Activated CD4-positive, alpha-beta T cell treated with anti-CD3 and anti-CD28 coated beads, Interleukin-2, Interleukin-6, amounts not matched to agents 100 ng/mL and 50 ng/mL, durations not matched to agents 16 hours and 8 hours (primary cell): ENCODE data around the gene HINFP.
"Not testable (repeated sequence)": the region's sequence is repeated elsewhere in the genome, so short reads cannot be mapped to it uniquely, and the experiment has no call there.

Experiments used
- DNase-seq: peaks from one replicate; pipeline ENCODE4 v3.0.0-alpha.2; 2020

The HINFP gene

GRCh38 chr11:119158467-119158866 is 37.1 kb downstream of the HINFP start:
- no peak for DNase-seq

- DNase-seq: no peak
These were observed 38.8 kb downstream of the HINFP start for GRCh38 chr11:119160151-119160550.

DNA sequence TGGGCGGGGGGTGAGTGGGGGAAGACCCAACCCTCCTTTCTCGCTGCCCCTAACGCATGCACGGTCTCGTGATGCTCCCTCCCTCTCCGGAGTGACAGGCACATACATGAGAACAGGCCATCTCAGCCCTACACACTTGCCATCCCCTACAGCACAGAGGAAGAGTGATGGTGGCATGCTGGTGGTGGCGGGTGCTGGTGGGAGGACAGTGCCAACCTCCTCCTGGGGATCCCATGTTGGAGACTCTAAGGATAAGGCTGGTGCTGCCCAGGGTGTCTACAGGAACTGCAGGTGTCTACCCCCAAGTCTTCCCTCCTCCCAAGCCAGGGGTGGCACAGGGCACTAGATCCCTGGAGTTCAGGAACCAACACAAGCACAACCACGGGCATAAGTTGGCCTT is 40.5 kb downstream of the HINFP start:
- DNase-seq: no peak

- no peak for DNase-seq
These were observed 45.1 kb downstream of the HINFP start for GRCh38 chr11:119166368-119167076.

DNA sequence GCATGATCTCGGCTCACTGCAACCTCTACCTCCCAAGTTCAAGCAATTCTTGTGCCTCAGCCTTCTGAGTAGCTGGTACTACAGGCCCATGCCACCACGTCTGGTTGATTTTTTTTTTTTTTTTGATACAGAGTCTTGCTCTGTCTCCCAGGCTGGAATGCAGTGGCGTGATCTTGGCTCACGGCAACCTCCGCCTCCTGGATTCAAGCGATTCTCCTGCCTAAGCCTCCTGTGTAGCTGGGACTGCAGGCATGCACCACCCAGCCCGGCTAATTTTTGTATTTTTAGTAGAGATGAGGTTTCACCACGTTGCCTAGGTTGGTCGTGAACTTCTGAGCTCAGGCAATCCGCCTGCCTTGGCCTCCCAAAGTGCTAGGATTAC is 45.7 kb downstream of the HINFP start:
- not testable (repeated sequence) for DNase-seq

- no peak for DNase-seq
These were observed 46.6 kb downstream of the HINFP start for GRCh38 chr11:119167933-119168332.

DNA sequence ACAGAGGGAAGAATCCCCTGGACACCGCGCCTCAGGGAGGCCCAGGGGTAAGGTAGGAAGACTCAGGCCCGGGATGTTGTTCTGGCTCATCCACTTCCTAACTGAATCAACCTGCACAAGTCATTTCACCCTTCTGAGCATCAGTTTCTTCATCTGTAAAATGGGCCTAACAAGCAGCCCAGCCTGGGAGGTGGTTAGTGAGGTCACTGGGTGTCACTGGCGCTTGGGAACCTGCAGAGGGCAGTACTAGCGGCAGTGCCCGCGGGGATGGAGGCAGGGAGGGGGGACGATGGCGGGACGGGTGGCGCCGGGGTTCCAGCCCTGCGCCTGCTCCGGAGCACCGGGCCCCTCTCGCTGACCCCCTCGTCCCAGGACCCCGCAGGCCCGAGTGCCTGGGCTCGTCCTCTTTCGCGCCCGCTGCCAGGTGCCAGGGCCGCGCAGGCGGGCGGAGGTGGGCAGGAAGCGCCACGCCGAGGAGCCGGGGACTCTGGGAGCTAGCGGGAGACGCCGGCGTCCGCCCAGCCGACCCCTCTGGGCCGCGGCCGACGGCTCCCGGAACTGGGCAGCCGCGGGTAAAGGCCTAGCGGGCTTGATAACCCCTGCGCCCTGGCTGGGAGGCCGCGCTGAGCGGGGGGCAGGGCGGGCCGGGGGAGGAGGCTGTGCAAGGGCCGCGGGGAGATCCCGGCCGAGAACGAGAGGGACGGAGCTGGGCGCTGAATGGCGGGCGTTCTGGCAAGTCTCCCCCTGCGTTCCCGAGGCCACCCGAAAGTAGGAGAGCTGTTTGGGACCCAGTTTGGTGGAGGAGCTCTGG is 47.3 kb downstream of the HINFP start, which contains the start of gene NLRX1:
TSS of gene NLRX1 (plus strand) at position 255 of the 811 bp plus-strand sequence. CDS start 2,679 bp downstream, outside the sequence.
- peak; percentile 93 for DNase-seq

DNA sequence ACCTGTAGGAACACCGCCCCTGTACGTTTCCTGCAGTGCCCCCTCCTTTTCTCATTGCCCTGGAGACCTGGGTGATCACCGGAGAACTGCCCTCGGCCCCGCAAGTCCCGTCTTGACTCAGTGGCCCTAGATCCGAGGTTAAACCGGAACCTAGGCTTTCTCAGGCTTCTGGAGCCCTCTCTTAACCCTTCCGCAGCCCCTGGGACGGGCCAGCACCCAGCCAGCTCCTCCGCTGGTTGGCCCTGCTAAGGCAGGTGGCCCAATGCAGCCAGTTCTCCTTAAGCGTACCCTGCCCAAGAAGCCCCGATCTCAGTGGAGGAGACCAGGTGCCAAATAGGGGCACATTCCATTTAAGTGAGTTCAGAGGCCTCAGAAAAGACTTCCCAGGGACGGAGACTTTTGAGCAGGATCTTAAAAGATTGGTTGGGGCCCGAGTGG is 47.9 kb downstream of the HINFP start:
- peak; percentile 65 for DNase-seq

DNA sequence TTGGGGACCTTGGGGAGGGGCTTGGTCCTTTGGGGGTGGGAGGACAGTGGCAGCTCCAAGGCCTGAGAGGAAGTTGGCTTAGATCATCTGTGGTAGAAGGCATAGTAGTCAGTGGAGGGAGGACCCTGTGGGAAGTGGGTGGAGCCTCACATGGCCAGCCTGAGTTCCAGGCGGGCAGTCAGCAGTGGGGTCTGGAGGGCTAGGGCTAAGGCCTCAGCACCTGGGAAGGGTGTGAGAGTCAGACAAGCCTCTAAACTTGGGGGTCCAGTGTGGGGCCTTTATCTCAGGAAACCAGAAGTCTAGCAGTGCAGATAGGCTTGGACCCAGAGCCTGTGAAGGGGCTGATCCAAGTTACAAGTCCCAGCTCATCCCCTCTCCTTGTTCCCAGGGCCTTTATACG is 51.1 kb downstream of the HINFP start:
- DNase-seq: no peak

- DNase-seq: no peak
These were observed 52.1 kb downstream of the HINFP start for GRCh38 chr11:119173453-119173852.

DNA sequence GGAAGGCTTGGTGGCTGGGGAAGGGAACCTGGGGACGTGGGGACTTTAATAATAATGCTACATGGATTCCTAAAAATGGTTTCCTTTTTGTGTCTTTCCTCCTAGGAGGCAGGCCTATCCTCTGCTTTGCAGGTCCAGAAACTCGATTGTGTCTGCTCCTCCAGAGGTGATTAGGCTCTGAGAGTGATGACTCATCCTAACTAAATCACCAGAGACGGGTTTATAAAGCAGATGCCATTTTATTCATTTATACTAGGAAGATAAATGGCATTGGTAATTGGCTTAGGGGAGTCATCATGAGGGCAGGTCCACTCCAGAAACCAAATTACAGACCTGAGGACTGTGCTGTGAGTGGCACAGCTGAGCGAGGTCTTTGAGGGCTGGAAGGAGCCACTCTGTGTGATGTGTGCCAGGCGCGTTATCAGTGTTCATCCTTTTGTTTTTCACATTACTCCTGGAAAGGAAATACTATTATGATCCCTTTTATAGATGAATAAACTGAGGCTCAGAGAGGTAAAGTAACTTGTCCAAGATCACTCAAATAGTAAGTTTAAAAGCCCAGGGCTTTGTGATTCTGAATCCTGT is 54.2 kb downstream of the HINFP start:
- peak; percentile 32 for DNase-seq

DNA sequence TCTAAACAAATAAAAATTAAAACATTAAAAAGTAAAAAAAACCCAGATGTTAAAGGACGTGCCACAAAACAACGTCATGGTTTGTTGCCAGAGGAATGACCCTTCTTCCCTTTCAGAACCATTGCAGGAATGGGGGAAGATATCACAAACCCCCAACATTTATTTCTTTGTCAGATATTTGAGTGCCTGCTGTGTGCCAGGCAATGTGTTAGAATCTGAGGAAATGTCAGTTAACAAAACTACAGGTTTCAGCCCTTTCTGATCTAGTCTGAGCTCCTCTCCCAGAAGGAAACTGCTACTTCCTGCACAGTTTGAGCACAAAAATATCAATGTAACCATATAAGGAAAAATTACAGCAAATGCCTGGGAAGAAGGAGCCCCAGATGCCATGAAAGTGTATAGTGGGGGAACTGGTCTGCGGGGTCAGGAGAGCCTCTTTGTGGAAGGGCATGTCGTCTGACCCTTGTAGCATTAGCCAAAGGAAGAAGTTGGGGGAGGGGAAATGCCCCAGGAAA is 56.8 kb downstream of the HINFP start:
- DNase-seq: no peak

DNA sequence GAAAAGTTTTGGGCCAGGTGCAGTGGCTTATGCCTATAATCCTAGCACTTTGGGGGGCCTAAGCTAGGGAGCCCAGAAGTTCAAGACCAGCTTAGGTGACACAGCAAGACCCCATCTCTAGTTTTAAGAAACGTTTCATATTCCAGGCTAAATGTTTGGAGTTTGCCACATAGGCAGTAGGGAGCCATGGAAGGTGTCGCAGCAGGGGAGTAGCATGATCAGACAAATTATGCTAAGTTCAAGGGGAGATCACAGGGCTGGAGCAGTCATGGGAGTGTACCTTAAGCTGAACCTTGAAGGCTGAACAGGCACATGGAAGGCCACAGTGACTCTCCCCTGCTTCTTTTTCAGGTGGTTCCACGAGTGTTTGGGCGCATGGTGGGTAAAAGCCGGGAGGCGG is 58.0 kb downstream of the HINFP start:
- no peak for DNase-seq

DNA sequence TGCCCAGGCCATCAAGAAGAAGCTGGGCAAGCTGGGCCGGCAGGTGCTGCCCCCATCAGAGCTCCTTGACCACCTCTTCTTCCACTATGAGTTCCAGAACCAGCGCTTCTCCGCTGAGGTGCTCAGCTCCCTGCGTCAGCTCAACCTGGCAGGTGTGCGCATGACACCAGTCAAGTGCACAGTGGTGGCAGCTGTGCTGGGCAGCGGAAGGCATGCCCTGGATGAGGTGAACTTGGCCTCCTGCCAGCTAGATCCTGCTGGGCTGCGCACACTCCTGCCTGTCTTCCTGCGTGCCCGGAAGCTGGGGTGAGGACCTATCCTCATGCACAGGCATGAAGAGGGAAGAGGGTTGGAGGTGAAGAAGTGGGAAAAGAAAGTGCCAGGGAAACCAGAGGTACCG is 58.6 kb downstream of the HINFP start:
- no peak for DNase-seq

DNA sequence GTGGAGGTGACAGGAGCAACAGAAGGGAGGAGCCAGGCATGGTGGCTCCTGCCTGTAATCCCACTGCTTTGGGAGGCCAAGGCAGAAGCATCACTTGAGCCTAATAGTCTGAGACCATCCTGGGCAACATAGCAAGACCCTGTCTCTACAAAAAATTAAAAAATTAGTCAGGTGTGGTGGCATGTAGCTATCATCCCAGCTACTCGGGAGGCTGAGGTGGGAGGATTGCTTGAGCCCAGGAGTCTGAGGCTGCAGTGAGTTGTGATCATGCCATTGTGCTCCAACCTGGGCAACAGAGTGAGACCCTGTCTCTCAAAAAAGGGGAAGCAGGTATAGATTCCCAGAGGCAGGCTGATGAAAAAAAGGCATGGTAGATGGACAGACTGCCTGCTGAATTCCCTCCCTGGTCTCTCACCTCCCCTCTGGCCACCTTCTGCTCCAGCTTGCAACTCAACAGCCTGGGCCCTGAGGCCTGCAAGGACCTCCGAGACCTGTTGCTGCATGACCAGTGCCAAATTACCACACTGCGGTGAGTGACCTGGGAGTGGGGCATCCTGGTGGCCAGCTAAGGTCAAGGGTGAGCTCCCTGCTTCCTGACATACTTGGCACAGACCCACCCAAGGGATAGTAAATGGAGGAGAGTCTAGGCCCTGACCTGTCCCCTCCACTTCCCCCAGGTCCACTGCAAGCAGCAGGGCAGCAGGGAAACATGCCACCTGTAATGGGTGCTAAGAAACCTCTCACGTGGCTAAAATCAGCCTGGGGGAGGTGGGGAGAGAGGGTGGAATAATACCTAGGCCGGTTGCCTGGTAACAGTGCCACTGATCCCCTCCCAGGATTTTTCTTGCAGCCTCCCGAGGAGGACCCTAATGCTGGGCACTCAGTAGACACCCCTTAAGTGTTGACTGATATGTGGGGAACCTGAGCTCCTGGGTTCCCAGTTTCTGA is 59.6 kb downstream of the HINFP start:
- no peak for DNase-seq

DNA sequence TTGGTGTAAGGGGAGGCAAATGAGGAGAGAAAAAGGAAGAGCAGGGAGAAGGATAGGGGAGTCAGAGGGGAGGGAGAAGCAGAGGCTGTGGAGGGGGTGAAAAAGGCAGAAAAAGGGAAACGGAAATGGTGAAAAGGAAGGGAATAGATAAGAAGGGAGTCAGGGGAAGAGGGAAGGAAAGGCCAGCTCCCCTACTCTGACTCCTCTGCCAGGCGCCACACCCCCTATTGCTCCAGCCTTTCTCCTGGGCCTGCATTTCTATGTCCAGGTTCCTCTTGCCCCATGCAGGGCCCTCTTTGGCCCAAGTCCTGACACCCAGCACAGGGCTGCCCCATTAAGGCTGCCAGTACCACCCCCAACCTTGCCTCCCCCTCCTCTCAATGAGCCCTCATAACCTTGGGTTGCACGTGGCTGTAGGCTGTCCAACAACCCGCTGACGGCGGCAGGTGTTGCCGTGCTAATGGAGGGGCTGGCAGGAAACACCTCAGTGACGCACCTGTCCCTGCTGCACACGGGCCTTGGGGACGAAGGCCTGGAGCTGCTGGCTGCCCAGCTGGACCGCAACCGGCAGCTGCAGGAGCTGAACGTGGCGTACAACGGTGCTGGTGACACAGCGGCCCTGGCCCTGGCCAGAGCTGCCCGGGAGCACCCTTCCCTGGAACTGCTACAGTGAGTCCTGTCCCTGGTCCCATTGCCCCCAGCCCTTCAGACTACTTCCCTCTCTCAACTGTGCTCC is 60.5 kb downstream of the HINFP start:
- no peak for DNase-seq

DNA sequence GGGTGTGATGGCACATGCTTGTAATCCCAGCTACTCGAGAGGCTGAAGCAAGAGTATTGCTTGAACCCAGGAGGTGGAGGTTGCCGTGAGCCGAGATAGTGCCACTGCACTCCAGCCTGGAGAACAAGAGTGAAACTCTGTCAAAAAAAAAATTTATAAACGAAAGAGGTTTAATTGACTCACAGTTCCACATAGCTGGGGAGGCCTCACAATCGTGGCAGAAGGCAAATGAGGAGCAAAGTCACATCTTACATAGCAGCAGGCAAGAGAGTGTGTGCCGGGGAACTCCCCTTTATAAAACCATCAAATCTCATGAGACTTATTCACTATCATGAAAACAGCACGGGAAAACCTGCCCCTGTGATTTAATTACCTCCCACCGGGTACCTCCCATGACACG is 63.0 kb downstream of the HINFP start:
- DNase-seq: not testable (repeated sequence)
